Measurements from ENCODE around the gene BIRC3. TPM values are rescaled to one million over a fixed set of nuclear protein-coding genes. Genes with fewer than 3 reads are reported as not detected.

The BIRC3 gene
- polyA plus RNA-seq, 1 donor (not counting 4 experiments of a cell fraction or from before 2014, with no cell fraction given) = 2.1 TPM

DNA sequence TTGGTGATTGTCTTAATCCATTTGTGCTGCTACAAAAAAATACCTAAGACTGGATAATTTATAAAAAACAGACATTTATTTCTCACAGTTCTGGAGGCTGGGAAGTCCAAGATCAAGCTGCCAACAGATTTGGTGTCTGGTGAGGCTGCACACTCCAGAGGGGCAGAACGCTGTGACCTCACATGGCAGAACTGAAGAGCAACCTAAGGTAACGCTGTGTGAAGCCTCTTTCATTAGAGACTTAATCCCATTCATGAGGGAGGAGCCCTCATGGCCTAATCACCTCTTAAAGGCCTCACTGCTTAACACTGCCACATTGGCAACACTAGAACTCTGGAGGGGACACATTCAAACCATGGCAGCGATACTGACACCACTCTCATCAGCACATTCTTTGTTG, 42.7 kb upstream of the BIRC3 start:
- dilution Hi-C loops (cut with MboI; ENCODE audit: extremely low pct_ligation_motif_present, low sequenced_read_pairs) = no loop called here
- DNase-seq (ENCODE audit: low read depth, low spot score) (no peak), FAIRE-seq (no peak)
- TF ChIP-seq EZH2 (IDR thresholded peaks at IDR 0.05; ENCODE audit: low read length) = no peak
- no peak for TF ChIP-seq CTCF (optimal IDR thresholded peaks at IDR 0.05 in 1 of 3, IDR thresholded peaks at IDR 0.05 in 1 of 3, conservative IDR thresholded peaks at IDR 0.05 in 1 of 3; ENCODE audit: extremely low read depth in 1 of 3, insufficient read depth in 2 of 3, low read length in 3 of 3)
- no peaks in the 10 kb centered on the region for H3K27me3 ChIP-seq (ENCODE audit: control insufficient read depth, extremely low read depth, insufficient read depth, low read length)
- H3K4me1 ChIP-seq (ENCODE audit: control insufficient read depth, extremely low read depth, insufficient read depth, low read length) = peaks cover 19% of the 10 kb centered on the region
- peaks cover 0 to 3% of the 10 kb centered on the region in 2 experiments for H3K36me3 ChIP-seq (ENCODE audit: control insufficient read depth in 2 of 2, extremely low read depth in 1 of 2, insufficient read depth in 2 of 2, low read length in 2 of 2)
- H3K4me2 ChIP-seq (ENCODE audit: control insufficient read depth, extremely low read depth, insufficient read depth, low read depth, low read length) = no peak overlapping the region
- no peaks in the 10 kb centered on the region for H3K79me2 ChIP-seq (ENCODE audit: control insufficient read depth, insufficient read depth, low read length)
- H3K9me1 ChIP-seq (ENCODE audit: control insufficient read depth, extremely low read depth, insufficient read depth, low read length) = no peaks in the 10 kb centered on the region
- H3K27ac ChIP-seq (ENCODE audit: control insufficient read depth, insufficient read depth, low read length) = no peak overlapping the region
- no peaks in the 10 kb centered on the region for H4K20me1 ChIP-seq (ENCODE audit: control insufficient read depth, extremely low read depth, insufficient read depth, low read length)
- no peak overlapping the region for H3K4me3 ChIP-seq (ENCODE audit: control insufficient read depth in 2 of 3, extremely low read depth in 1 of 3, insufficient read depth in 2 of 3, low read depth in 1 of 3, low read length in 3 of 3)
- no peaks in the 10 kb centered on the region for H3K9me3 ChIP-seq (ENCODE audit: control insufficient read depth, low read depth, low read length)
- no peak overlapping the region for H2AFZ ChIP-seq (ENCODE audit: control insufficient read depth, low read length)
- no peak overlapping the region for H3K9ac ChIP-seq (ENCODE audit: control insufficient read depth, extremely low read depth, insufficient read depth, low read length)

- Histone ChIP-seq H3K27me3 (ENCODE audit: control insufficient read depth, extremely low read depth, insufficient read depth, low read length) (no peaks in the 10 kb centered on the region), H3K27ac (ENCODE audit: control insufficient read depth, insufficient read depth, low read length) (no peak overlapping the region), H4K20me1 (ENCODE audit: control insufficient read depth, extremely low read depth, insufficient read depth, low read length) (no peaks in the 10 kb centered on the region), H3K79me2 (ENCODE audit: control insufficient read depth, insufficient read depth, low read length) (no peaks in the 10 kb centered on the region), H3K36me3 (ENCODE audit: control insufficient read depth in 2 of 2, extremely low read depth in 1 of 2, insufficient read depth in 2 of 2, low read length in 2 of 2) (peaks cover 0 to 3% of the 10 kb centered on the region in 2 experiments), H3K9me3 (ENCODE audit: control insufficient read depth, low read depth, low read length) (no peaks in the 10 kb centered on the region), H3K4me1 (ENCODE audit: control insufficient read depth, extremely low read depth, insufficient read depth, low read length) (peaks cover 9% of the 10 kb centered on the region), H3K9ac (ENCODE audit: control insufficient read depth, extremely low read depth, insufficient read depth, low read length) (no peak overlapping the region), H3K4me3 (ENCODE audit: control insufficient read depth in 2 of 3, extremely low read depth in 1 of 3, insufficient read depth in 2 of 3, low read depth in 1 of 3, low read length in 3 of 3) (no peak overlapping the region), H3K4me2 (ENCODE audit: control insufficient read depth, extremely low read depth, insufficient read depth, low read depth, low read length) (no peak overlapping the region), H3K9me1 (ENCODE audit: control insufficient read depth, extremely low read depth, insufficient read depth, low read length) (no peaks in the 10 kb centered on the region), H2AFZ (ENCODE audit: control insufficient read depth, low read length) (no peak overlapping the region)
- FAIRE-seq (no peak), DNase-seq (ENCODE audit: low read depth, low spot score) (no peak)
- TF ChIP-seq CTCF (optimal IDR thresholded peaks at IDR 0.05 in 1 of 3, IDR thresholded peaks at IDR 0.05 in 1 of 3, conservative IDR thresholded peaks at IDR 0.05 in 1 of 3; ENCODE audit: extremely low read depth in 1 of 3, insufficient read depth in 2 of 3, low read length in 3 of 3) (no peak), EZH2 (IDR thresholded peaks at IDR 0.05; ENCODE audit: low read length) (no peak)
- dilution Hi-C loops (cut with MboI; ENCODE audit: extremely low pct_ligation_motif_present, low sequenced_read_pairs) = no loop called here
These were observed 40.9 kb upstream of the BIRC3 start for GRCh38 chr11:102276362-102276761.

All from keratinocyte (primary cell).